ENCODE data around the gene LIPC.

- TF ChIP-seq MAX (IDR thresholded peaks at IDR 0.05; ENCODE audit: low read depth, low read length) (no peak), CTCF (IDR thresholded peaks at IDR 0.05 in 2 of 3, conservative IDR thresholded peaks at IDR 0.05 in 1 of 3; ENCODE audit: control insufficient read depth in 2 of 3, extremely low read depth in 1 of 3, insufficient read depth in 1 of 3, low read depth in 3 of 3, low read length in 3 of 3) (no peak), RAD21 (IDR thresholded peaks at IDR 0.05; ENCODE audit: insufficient read depth, low read depth, low read length) (no peak), ZBED1 (IDR thresholded peaks at IDR 0.05; ENCODE audit: borderline replicate concordance) (no peak), BACH1 (IDR thresholded peaks at IDR 0.05; ENCODE audit: borderline replicate concordance) (no peak), EZH2 (IDR thresholded peaks at IDR 0.05; ENCODE audit: borderline replicate concordance, control insufficient read depth, low read depth, low read length) (no peak), ATF3 (IDR thresholded peaks at IDR 0.05; ENCODE audit: borderline replicate concordance, extremely low read depth, low read depth, low read length) (no peak), SUZ12 (IDR thresholded peaks at IDR 0.05; ENCODE audit: unreplicated experiment) (no peak), POLR2AphosphoS2 (IDR thresholded peaks at IDR 0.05; ENCODE audit: low read depth, low read length) (no peak), BHLHE40 (IDR thresholded peaks at IDR 0.05; ENCODE audit: borderline replicate concordance in 1 of 2, low read depth in 2 of 2, low read length in 1 of 2) (no peak), JUND (IDR thresholded peaks at IDR 0.05; ENCODE audit: low read depth, low read length) (no peak), ETV6 (conservative IDR thresholded peaks at IDR 0.05 in 1 of 2, IDR thresholded peaks at IDR 0.05 in 1 of 2; ENCODE audit: borderline replicate concordance in 1 of 2, low read depth in 1 of 2) (no peak), RFX5 (IDR thresholded peaks at IDR 0.05; ENCODE audit: low read depth, low read length) (no peak), POLR2A (IDR thresholded peaks at IDR 0.05; ENCODE audit: low read depth, low read length) (no peak)
These were observed 128.3 kb downstream of the LIPC start for GRCh38 chr15:58559904-58560588.

Measured in GM12878 (cell line).